A549 (cell line): Measurements from ENCODE around the gene JMJD6.

Experiments used
- CEBPB ChIP-seq, 2 experiments: fragments of >200 bp in 1 of 2; sonication (Bioruptor Twin) in 1 of 2; formaldehyde crosslinking in 1 of 2; IDR thresholded peaks; 2 replicates each; pipeline ENCODE4 v1.6.1; 2012 to 2016
- CTCF ChIP-seq: fragments of >200 bp; sonication (Bioruptor Twin); formaldehyde crosslinking; IDR thresholded peaks from 3 replicates; pipeline ENCODE4 v1.5.1; 2016
- EP300 ChIP-seq, 2 experiments: fragments of >200 bp; sonication (Bioruptor Twin); formaldehyde crosslinking; IDR thresholded peaks; 2 replicates in 1 of 2; 3 replicates in 1 of 2; pipeline ENCODE4 v1.6.1; 2016 to 2017
- GATA3 ChIP-seq: IDR thresholded peaks from 2 replicates; pipeline ENCODE4 v1.6.1; 2012; ENCODE audit warnings: borderline replicate concordance
- JUN ChIP-seq, 2 experiments: fragments of >200 bp; sonication (Bioruptor Twin); formaldehyde crosslinking; IDR thresholded peaks; 2 replicates in 1 of 2; 3 replicates in 1 of 2; pipeline ENCODE4 v1.6.1; 2016 to 2017
- MAZ ChIP-seq: fragments of 150-350 bp; IDR thresholded peaks from 2 replicates; pipeline ENCODE4 v1.6.1; 2014; ENCODE audit warnings: antibody characterized with exemption, low read depth, low read length, borderline replicate concordance
- POLR2A ChIP-seq: IDR thresholded peaks from 2 replicates; pipeline ENCODE4 v1.6.1; 2012; ENCODE audit warnings: mild to moderate bottlenecking, low read length
- POLR2AphosphoS2 ChIP-seq: conservative IDR thresholded peaks from 2 replicates; pipeline ENCODE4 v1.6.1; 2012; ENCODE audit warnings: low read length, improper control_type of control experiment, inconsistent platforms
- RAD21 ChIP-seq, 2 experiments: fragments of >200 bp in 1 of 2; sonication (Bioruptor Twin) in 1 of 2; formaldehyde crosslinking in 1 of 2; IDR thresholded peaks in 1 of 2; conservative IDR thresholded peaks in 1 of 2; 2 replicates in 1 of 2; 3 replicates in 1 of 2; pipeline ENCODE4 v1.6.1; 2012 to 2018; ENCODE audit warnings: inconsistent platforms in 1 of 2
- SREBF2 ChIP-seq: fragments of 450-650 bp; IDR thresholded peaks from 2 replicates; pipeline ENCODE4 v1.6.1; 2014; ENCODE audit warnings: mild to moderate bottlenecking, moderate library complexity
- ZNF302 ChIP-seq: fragments of 250-450 bp; sonication (Bioruptor Pico); IDR thresholded peaks from 2 replicates; pipeline ENCODE4 v1.9.0; 2021; ENCODE audit warnings: inconsistent platforms, mild to moderate bottlenecking, moderate library complexity
- TF ChIP-seq, protein P1 (sequence below): fragments of 450-650 bp; IDR thresholded peaks from 2 replicates; pipeline ENCODE4 v1.6.1; 2014; ENCODE audit warnings: antibody characterized with exemption
- TF ChIP-seq, protein P2 (sequence below): IDR thresholded peaks from 2 replicates; pipeline ENCODE4 v1.6.1; 2012

DNA sequence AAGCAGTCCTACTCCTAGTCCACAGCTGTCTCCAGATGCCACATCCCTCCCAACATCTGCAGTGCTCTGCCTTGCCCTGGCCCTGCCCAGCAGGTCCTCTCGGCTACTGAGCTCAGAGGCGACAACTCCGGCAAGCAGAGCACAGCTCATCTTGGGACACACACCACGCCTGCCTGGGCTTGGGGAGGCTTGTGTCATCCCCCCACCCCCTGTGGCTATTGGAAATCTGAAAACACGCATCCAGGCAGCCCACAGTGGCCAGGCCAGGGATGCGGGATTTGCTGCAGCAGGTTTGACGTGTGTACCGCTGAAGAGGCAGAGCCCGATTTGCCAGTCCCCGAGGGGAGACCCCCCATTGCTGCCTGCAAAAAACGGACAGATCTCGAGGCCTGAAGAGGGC is 41.0 kb downstream of the JMJD6 start:
- TF ChIP-seq, protein P1, sequence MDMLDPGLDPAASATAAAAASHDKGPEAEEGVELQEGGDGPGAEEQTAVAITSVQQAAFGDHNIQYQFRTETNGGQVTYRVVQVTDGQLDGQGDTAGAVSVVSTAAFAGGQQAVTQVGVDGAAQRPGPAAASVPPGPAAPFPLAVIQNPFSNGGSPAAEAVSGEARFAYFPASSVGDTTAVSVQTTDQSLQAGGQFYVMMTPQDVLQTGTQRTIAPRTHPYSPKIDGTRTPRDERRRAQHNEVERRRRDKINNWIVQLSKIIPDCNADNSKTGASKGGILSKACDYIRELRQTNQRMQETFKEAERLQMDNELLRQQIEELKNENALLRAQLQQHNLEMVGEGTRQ: no peak
- TF ChIP-seq CTCF (no peak), GATA3 (no peak), EP300 (IDR thresholded peaks at IDR 0.05) (no peak), JUN (IDR thresholded peaks at IDR 0.05) (no peak), POLR2AphosphoS2 (no peak), MAZ (no peak), ZNF302 (CRISPR knock-in tag) (no peak), CEBPB (IDR thresholded peaks at IDR 0.05) (no peak), POLR2A (no peak), SREBF2 (no peak), RAD21 (conservative IDR thresholded peaks at IDR 0.05 in 1 of 2, IDR thresholded peaks at IDR 0.05 in 1 of 2) (no peak)
- TF ChIP-seq, protein P2, sequence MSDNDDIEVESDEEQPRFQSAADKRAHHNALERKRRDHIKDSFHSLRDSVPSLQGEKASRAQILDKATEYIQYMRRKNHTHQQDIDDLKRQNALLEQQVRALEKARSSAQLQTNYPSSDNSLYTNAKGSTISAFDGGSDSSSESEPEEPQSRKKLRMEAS: no peak
